ENCODE data around the gene AQP9.

The AQP9 gene

GRCh38 chr15:58221591-58222241, 83.5 kb downstream of the AQP9 start:
- FAIRE-seq (no peak), DNase-seq (ENCODE audit: insufficient read length, low spot score) (peak; percentile 45)

- no peak for FAIRE-seq
- no peak for DNase-seq (ENCODE audit: insufficient read length, low spot score)
Measured at GRCh38 chr15:58222679-58223078, 84.5 kb downstream of the AQP9 start.

- DNase-seq (ENCODE audit: insufficient read length, low spot score), result no peak
- FAIRE-seq, result no peak
Measured at GRCh38 chr15:58223432-58223831, 85.3 kb downstream of the AQP9 start.

- no peak for DNase-seq (ENCODE audit: insufficient read length, low spot score)
- no peak for FAIRE-seq
Measured at GRCh38 chr15:58224068-58224467, 85.9 kb downstream of the AQP9 start.

GRCh38 chr15:58227706-58228543, 89.7 kb downstream of the AQP9 start:
- peak; percentile 54 for DNase-seq (ENCODE audit: insufficient read length, low spot score)
- peak; percentile 33 for FAIRE-seq

- DNase-seq (ENCODE audit: insufficient read length, low spot score) (no peak), FAIRE-seq (no peak)
Measured at GRCh38 chr15:58228718-58229117, 90.5 kb downstream of the AQP9 start.

- DNase-seq (ENCODE audit: insufficient read length, low spot score) (no peak), FAIRE-seq (no peak)
Measured at GRCh38 chr15:58229297-58229768, 91.2 kb downstream of the AQP9 start.

GRCh38 chr15:58232281-58233065, 94.3 kb downstream of the AQP9 start:
- FAIRE-seq, result no peak
- DNase-seq (ENCODE audit: insufficient read length, low spot score), result no peak

- no peak for DNase-seq (ENCODE audit: insufficient read length, low spot score)
- no peak for FAIRE-seq
Measured at GRCh38 chr15:58233341-58233740, 95.2 kb downstream of the AQP9 start.
